GM18507 (cell line): ENCODE results near the gene LRBA.
"Not testable (repeated sequence)": the region's sequence is repeated elsewhere in the genome, so short reads cannot be mapped to it uniquely, and the experiment has no call there.

Source experiments
- DNase-seq: peaks from one replicate; pipeline ENCODE4 v3.0.0; 2011; ENCODE audit warnings: low read depth; ENCODE audit not compliant: insufficient read length; ENCODE audit errors: extremely low spot score
- FAIRE-seq: peaks from 2 replicates; lab custom pipeline; 2011; peaks lifted over from hg19 to GRCh38; lab: Jason Lieb, UNC

Gene LRBA

DNA sequence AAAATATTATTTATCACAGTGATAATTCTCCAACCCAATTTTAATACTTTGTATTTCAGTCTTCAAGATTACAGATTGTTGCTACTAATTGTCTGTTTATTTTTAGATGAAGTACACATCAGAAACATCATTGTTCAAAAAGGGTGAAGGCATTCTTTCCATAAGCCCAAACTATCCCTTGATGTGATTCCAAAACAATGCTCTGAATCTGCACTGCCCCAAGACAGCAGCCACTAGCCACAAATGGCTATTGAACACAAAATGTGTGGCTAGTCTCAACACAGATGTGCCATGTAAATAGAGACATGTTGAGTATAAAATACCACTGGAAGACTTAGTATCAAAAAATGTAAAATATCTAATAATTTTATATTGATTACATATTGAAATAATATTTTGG, 583.9 kb downstream of the LRBA start:
- FAIRE-seq = no peak
- no peak for DNase-seq

DNA sequence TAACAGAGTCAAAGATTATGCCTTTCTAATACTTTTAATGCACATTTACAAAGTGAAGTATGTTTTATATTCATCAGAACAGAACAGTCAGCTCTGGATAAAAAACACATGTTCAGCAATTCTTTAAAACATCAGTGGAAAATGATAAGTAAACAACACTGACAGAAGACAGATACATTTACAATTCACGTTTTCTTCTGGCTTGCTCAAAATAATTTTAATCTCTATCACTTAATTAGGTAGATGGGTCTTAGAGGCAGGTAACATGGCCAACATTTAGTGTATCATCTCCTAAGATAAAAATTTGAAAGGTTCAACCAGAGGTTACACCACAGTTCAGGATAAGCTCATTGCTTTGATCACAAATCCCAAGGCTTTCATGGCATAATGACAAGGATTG, 589.9 kb downstream of the LRBA start:
- FAIRE-seq (peak; percentile 24), DNase-seq (no peak)

DNA sequence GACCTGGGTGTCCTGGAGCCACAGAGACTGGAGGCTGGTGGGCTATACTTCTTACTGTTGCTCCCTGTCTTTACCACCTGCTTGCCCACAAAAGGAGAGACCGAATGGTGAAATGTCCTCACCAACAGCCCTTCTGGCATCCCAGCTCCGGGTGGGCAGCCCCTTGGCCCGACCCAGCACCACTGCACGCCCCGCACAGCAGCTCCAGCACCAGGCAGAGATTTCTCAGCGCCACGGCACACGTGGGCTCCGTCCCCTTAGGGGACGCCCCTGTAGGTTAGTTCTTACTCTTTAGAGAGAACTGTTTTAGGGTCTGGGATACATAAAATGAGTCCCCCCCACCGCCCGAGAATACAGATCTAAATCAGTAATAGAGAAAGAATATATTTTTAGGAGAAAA, 591.6 kb downstream of the LRBA start:
- FAIRE-seq (no peak), DNase-seq (no peak)

DNA sequence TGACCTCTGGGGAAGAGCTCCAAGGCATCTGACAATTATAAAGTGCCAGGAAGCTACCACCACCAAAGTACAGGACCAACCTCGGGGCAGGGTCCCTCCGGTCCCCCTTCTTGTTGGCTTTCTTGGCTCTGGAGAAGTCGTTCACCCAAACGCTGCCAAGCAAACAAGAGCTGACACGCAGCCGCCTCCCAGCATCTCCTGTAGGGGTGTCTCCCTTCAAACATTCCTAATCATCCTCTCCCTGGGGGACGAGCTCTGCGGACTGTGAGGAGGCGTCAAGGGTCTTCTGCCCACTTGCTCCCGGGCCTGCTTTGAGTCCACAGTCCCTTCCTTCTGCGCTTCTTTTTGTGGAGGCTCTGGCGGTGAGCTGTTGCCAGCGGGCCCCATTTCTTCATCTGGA, 592.0 kb downstream of the LRBA start:
- DNase-seq = no peak
- FAIRE-seq = no peak

DNA sequence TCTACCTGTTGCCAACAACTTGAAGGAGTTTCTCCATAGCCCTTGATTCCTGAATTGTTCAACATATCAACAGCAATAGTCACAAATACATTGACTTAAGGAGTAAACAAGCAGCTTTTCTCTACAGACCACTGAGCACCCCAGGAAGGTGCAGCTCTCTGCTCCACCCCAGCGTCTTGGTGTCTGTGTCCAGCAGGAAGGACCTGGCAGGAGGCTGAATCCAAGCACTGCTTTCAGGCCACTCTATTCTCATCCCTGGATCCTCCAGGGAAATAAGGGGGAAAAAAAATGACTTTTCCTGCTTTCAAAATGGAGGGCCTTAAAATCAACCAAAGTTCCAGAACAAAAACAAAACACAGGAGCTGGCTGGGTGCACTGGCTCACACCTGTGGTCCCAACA, 593.5 kb downstream of the LRBA start:
- no peak for DNase-seq
- FAIRE-seq = no peak

DNA sequence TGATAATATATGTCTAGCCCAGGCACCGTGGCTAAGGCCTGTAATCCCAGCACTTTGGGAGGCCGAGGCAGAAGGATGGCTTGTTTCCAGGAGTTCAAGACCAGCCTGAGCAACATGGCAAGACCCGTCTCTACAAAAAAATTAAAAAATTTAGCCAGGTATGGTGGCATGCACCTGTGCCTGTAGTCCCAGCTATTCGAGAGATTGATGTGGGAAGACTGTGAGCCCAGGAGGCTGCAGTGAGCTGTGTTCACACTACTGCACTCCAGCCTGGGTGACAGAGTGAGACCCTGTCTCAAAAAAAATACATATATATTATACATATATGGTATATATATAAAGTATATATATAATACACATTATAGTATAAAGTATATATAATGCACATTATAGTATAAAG, 595.1 kb downstream of the LRBA start:
- FAIRE-seq (no peak), DNase-seq (no peak)

DNA sequence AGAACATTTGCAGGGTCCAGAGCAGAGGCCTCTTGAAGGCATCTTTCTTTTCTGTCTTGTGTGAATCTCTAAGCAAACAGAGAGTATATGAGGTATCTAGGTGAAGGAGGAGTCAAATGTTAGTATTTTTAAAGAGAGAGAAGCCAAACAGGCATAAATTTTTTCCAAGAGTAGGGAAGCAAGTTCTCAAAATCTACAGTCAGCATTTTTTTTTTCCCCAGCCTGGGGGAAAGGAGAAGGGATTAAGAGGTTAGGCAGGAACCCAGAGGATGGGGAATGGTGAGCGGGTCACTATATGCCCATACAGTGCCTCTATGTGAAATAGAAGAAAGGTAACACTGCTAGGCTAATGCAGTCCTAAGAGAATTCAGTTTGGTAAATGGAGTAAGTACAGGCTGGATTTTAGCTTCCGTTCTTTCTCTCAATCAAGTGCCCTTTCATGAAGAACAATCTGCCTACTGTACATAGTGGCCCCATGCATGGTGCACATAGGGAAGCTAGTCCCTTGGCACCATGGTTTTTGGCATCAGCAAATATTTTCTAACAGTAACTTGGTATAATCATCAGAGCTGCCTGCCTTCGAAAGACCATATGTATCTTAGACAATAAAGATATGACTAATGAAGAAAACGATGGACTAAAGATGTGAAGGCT, 596.2 kb downstream of the LRBA start:
- DNase-seq = no peak
- no peak for FAIRE-seq

DNA sequence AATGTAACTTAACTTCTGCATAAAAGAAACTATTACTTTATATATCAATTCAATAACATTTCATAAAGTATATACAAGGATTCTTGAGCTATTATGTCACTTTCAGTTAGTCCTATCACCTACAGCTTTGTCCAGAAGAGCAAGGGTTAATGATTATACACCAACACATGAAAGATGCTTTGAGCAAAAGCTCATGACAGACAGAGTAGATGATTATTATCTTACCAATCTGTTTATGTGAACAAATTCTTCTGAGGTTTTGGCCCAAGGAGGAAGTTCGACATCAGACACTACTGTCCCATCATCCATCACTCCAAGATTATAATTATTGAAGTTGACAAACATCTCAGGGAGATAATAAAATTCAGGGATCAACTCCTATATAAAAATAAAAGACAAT, 599.9 kb downstream of the LRBA start:
- DNase-seq (no peak), FAIRE-seq (peak; percentile 53)

DNA sequence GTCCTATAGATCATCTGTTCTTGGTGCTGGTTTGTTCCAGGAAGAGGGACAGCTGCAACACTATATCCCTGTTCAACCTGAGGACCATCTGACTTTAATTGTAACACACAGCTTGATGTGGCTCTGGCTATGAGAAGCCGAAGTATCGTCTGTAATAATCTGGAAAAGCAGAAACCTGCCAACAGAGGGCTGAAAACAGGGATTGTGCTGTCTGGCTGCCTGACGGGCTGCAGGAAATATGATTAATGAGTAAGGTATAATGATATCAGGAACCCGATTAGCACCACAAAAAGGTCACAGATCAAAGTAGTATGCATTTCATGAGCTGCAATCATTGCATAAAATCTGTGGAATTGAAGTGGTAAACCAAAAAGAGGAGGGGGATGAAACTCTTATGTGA, 603.6 kb downstream of the LRBA start:
- FAIRE-seq (no peak), DNase-seq (no peak)

DNA sequence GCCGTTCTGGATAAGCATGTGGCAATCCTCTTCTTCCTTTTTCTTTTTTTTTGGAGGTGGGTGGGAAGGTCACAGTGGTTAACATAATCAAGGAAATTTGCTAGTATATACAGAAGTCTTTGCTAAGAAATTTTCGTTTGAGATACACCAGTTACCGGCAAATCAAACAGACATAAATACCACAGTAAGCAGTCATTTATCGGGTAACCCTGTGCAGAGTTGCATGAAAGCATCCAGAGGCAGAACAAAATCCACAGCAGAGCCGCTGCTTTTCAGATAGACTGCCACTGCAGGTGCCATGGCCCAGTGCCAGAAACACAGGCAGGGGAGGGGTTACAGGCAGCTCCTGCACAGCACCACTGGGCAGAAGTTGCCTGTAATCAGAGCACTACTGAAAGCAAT, 612.2 kb downstream of the LRBA start:
- DNase-seq (no peak), FAIRE-seq (no peak)

DNA sequence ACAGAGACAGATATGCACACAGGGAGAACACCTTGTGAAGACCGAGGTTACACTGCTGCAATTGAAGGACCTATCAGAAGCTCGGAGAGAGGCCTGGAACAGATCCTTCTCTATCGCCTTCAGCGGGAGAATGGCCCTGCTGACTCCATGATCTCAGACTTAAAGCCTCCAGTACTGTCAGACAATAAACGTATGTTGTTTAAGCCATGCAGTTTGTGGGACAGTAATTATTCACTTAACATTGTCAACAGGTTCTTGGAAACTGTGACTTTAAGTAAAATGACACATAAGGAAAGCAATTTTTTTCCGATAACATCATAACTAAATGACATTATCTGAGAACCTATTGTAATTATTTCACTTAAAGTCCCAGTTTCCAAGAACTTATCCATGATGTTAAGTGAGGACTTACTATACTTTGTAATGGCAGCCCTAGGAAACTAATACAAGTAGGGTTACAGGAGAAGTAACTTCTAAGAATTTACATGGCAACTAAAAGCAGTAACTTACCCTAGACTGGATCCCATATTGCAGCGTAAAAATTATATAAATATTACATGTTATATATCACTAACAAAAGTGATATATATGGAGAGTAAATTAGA, 613.9 kb downstream of the LRBA start:
- FAIRE-seq = peak; percentile 12
- DNase-seq = no peak

DNA sequence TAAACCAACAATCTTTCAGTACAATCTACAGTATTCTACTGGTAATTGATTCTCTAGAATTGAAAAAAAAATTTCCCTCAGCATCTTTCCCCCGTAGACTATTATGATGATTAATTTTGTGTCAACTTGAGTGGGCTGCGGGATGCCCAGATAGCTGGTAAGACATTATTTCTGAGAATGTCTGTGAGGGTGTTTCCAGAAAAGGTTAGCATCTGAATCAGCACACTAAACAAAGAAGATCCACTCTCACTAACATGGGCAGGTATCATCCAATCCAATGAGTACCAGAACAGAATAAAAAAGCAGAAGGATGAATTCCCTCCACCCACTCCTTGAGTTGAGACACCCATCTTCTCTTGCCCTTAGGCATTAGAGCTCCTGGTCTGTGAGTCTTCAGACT, 619.2 kb downstream of the LRBA start:
- DNase-seq (no peak), FAIRE-seq (no peak)

DNA sequence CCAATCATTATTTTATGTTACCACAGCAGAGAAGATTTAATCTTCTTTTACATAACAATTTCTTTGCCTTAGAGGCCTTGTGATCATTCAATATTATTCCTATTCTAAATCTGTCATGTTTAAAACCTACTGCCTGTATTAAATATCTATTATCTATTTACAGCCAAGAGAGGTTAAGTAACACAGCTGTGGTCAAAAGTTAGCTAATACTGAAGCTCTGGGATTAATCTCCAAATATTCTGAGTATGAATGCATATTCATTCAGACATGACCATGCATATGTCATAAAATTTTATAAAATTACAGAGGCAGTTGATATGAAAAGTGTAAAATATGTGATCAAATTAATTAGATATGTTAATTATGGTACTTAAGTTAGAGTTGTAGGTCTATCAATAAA, 621.0 kb downstream of the LRBA start:
- no peak for FAIRE-seq
- DNase-seq = no peak

DNA sequence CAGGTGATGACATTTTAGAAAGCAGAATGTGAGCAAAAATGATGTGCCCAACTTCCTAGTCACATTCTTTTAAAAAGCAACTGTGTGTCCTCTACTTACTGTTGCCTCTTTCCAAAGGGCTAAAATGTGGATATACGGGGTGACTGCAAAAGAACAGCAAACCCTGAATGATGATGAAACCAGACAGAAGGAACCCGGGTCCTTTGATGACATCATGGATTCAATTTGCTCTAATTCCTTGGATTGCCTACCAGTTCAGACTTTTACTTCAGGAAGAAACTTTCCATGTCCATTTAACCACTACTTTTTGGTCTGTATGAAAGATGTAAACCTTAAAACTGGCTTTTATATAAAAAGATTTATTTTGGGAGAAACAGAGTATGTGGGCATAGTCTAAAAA, 624.0 kb downstream of the LRBA start:
- no peak for FAIRE-seq
- no peak for DNase-seq

DNA sequence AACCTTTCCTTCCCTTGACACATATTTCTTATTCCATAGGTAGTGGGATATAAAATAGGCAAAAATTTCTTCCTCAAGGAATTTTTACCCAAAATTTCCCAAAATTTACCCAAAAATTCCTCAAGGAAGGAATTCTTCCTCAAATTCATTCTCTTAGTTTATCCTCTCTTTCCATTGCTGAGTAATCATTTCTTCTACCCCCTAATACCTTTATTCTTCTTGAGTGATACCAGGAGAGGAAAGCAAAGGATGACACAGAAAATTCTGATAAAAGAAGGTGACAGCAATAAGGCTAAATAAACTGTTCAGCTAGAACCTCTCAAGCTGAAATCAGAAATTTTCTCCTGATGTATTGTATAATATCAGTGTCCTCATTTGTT, 624.6 kb downstream of the LRBA start:
- DNase-seq (no peak), FAIRE-seq (no peak)

DNA sequence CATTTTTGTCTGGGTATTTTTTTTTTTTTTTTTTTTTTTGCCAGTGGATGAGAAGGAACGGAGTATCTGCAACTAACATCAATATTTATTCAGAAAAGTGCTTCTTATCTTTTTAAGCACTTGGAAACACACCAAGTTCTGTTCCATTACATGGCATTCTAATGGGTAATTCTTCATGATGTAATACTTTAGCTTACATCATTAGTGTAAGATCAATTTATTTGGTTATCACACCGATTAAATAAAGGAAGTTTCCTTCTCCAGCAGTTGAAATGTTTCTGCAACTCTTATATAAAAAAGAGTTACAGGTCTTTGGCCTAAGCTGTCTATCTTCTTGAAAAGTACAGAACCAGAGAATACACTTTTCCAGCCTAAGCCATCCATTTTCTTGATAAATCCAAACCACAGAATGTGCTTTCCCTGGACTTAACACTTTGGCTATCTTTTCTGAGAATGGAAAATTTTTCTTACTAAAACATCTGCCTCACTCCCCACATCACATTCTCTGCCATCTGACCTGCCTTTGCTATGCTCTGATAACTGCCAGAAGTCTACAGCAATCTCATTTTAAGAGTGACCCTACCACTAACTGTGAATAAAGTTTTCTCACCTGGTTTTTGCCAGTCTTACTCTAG, 625.1 kb downstream of the LRBA start:
- no peak for DNase-seq

DNA sequence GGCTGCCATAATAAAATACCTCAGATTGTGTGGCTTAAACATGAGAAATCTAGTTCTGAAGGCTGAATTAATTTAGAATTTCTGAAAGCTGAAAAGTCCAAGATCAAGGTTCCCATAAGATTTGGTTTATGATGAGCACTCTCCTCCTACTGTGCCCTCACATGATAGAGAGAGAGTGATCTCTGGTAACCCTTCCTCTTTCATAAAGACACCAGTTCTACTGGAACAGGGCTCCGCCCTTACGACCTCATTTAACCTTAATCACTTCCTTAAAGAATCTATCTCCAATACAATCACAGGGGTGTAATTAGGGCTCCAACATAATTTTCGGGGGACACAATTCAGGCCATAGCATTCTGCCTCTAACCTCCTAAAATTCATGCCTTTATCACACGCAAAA, 627.1 kb downstream of the LRBA start:
- FAIRE-seq (no peak), DNase-seq (no peak)

More for the DNA sequence above, 625.1 kb downstream of the LRBA start:
- FAIRE-seq = no peak

DNA sequence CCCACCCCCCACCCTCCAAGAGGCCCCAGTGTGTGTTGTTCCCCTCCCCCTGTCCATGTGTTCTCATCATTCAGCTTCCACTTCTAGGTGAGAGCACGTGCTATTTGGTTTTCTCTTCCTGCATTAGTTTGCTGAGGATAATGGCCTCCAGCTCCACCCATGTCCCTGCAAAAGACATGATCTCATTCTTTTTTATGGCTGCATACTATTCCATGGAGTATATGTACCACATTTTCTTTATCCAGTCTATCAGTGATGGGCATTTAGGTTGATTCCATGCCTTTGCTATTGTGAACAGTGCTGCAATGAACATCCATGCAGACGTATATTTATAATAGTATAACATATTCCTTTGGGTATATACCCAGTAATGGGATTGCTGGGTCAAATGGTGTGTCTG, 628.7 kb downstream of the LRBA start:
- FAIRE-seq, DNase-seq: not testable (repeated sequence)

DNA sequence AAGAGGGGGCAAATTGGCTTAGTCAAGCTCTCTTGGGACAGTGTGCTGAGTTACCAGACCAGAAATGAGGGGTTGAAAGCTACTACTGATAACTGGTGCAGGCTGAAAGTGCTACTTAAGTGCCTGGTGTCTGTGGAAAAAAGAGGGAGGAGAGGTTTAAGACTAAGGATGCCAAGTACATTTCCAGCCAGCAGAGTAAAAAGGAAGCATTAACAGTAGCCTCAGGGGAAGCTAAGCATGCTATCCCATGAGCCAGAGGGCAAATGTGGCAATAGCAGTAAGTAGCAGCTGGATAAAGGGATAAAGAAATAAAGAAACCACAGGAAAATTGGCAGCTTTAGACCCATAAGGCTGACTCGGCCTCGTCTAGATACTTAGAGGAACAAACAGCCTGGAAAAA, 629.5 kb downstream of the LRBA start:
- DNase-seq (no peak), FAIRE-seq (no peak)

DNA sequence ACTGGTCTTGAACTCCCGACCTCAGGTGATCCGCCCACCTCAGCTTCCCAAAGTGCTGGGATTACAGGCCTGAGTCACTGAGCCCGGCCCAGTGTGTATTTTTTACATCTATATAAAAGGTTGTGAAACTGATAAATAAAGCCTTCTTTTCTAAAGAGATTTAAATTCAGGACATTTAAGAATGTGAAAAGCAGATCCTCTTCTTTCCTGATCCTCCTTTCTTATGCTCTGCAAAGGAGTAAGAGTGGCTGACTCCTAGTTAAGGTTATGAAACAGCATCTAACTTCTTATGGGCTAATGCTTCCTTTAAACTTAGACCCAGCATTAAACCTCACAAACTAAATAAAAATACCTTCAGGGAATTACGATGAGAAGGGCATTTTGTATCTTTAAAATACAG, 630.8 kb downstream of the LRBA start:
- FAIRE-seq (no peak), DNase-seq (no peak)

DNA sequence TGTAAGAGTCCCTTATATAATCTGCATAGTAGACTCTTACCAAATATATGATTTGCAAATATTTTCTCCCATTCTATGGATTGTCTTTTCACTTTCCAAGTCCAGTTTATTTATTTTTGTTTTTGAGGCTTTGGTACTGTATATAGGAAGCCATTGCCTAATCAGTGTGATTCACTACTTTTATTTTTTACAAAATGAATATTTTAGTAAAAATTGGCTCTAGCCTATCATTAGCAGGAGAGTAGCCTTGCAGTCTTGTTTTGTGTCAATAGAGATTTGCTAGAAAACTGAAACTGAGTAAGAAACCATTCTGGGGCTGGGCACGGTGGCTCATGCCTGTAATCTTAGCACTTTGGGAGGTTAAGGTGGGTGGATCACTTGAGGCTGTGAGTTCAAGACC, 633.1 kb downstream of the LRBA start:
- FAIRE-seq = no peak

More for the DNA sequence above, 633.1 kb downstream of the LRBA start:
- no peak for DNase-seq
